GM18867 (cell line): Measurements from ENCODE around the gene ALCAM.
"Not testable (repeated sequence)": the region's sequence is repeated elsewhere in the genome, so short reads cannot be mapped to it uniquely, and the experiment has no call there.

Source experiments
- ATAC-seq: cut with Tn5 transposase; IDR thresholded peaks from one replicate; pipeline ENCODE4 v1.9.1; 2021; ENCODE audit warnings: mild to moderate bottlenecking, moderate library complexity; ENCODE audit not compliant: unreplicated experiment

The ALCAM gene

DNA sequence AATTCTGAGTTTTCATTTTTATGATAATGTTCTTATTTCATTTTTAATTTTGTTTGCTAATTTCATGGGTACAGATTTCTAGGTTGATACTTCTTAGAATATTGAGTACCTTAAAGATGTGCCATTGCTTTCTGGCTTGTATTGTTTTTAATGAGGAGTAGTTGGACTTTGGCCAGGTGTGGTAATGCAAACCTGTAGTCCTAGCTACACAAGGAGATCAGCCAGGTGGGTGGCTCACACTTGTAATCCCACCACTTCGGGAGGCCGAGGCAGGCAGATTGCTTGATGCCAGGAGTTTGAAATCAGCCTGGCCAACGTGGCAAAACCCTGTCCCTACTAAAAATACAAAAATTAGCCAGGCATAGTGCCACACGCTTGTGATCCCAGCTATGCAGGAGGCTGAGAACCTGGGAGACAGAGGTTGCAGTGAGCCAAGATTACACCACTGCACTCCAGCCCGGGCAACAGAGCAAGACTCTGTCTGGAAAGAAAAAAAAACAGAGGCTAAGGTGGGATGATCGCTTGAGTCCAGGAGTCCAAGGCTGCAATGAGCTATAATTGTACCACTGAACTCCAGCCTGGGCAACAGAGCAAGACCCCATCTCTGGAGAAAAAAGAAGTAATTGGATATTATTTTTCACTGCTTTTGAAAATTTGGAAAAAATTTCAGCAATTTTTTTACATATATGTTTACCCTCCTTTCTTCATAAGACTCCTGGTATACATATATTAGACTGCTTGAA is 198.0 kb downstream of the ALCAM start:
- no peak for ATAC-seq

DNA sequence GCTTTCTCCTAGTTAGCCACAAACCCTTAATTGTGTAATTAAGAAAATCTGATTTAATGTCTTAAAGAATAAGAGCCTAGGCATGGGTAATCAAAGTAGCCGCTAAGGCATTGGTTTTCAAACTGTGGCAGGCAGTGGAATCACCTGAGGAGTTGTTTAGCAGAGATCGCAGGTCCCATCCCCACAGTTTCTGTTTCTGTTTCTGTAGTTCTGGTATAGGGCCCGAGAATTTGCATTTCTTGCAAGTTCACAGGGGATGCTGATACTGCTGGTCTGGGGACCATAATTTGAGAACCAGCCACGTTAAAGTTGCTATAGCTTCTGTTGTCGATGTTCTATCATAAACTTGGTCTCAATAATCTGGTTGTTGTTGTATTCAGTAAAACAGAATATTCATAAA is 204.3 kb downstream of the ALCAM start:
- ATAC-seq, result no peak

DNA sequence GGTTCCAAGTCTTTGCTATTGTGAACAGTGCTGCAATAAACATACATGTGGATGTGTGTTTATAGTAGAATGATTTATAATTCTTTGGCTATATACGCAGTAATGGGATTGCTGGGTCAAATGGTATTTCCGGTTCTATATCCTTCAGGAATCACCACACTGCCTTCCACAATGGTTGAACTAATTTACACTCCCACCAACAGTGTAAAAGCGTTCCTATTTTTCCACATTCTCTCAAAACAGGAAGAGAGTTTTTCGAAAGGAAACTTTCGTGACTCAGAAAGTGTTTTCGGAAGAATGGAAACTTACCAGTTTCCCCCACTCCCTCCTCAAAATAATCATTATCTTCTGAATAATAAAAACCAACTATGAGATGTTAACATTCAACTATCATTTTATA is 205.8 kb downstream of the ALCAM start:
- ATAC-seq, result no peak

DNA sequence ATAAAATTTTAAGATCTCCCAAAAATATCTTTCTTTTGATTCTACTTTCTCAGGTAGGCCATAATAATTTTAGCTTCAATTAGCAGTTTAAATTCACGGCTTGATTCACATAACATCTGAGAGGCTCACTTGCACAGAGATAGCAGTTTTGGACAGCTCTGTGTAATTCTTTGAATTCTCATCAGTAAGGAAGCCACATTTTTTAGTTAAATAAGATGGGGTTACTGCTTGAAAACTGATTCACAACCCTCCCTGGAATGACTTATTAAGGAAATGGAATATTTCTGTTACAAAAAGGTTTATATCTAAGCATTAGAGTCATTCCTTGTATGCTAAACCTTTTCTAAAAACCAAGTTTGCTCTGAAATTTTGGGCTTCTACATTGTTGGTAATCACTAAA is 212.7 kb downstream of the ALCAM start:
- no peak for ATAC-seq

DNA sequence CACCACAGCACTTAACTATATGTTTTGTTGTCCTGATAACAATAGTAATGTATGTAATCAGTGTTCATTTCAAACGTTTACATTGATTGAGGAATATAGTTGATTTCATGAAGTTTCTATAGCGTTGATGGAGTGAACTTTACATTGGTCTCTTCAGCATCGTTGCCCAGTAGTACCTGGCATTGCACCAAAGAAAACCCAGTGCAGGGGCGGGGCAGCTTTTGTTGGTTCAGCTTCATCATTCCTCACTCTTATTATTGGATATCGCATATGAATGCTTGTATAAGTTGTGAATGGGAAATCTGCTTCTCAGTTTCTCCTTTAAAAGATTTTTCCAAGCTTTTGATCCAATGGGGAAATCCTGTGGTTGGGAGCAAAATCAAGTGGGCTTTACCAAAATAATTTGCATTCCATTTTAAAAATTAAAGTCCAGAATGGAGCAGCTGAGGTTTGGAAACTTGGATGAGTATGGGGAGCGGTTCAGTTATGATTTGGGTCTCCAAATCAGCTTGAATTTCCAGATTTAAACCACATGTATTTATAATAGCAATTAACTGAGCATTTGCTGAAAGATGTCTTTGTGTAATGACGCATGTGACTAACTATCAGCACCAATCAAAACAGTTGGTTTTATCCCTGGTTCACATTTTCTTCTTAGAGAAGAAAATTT is 213.7 kb downstream of the ALCAM start:
- no peak for ATAC-seq

DNA sequence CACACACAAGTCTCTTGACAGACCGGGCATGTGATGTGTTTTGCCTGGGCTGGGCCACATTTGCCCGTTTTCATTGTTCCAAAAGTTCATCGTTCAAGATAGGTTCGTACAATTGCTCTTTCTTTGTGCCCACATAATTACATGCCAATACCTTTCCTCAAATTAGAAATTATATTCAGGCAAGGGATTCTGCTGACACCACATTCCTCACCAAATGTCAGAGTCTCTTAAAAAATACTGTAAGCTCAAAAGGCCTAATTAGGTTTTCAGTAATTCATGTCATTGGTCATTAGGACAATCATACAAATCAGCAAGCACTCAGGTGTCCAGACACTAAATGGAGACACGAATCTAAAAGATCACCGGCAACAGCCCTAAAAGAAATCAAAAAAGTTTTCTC is 215.3 kb downstream of the ALCAM start:
- no peak for ATAC-seq

DNA sequence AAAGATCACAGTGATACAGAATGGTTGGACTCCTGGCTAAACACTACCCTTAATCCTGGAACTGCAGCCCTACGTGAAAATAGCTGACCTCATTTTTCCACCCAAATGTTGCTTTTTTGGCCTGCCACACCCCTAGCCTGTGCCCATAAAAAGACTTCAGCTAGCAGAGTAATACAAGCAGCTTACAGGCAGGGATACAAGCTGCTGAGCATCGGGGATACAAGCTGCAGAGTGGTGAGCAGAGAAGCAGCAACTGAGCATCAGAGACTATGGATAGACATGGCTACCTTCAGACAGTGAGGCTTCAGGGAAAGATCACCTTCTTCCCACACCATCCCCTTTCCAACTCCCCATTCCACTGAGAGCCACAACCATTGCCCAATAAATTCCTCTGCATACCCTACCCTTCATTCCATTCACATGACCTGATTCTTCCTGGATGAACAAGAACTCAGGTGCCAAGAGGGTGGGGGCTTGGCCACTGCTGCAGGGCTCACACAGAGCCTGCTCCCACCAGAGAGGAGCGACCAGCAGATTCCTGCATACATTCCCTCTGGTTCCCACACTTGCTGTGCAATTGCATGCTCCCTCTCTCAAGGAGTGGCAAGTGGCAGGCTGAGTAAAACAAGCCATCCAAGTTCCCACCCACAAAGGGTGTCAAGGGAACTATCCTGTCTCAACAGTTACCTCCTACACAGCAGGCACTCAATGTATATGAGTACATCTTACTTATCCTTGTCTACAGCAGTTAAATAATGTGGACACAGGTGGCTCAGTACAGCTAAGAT is 217.5 kb downstream of the ALCAM start:
- ATAC-seq, result no peak

DNA sequence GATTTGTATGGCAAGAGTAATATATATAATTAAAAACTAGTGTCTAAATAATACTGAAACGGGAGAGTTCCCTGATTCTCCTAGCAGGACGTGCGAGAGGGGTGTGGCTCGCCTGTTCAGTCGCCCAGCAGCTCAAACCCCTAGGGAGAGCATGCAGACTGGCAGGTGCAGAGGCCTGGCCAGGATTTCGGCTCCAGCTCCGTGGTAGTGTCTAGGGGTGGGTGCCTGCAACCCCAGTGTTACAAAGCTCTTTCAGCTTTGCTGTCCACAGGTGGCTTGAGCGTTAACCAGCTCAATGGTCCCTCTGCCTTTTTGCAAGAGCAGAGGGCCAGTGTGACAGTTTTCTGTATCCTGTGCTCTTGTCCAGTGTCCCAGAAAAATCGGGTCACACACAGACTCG is 226.6 kb downstream of the ALCAM start:
- no peak for ATAC-seq

DNA sequence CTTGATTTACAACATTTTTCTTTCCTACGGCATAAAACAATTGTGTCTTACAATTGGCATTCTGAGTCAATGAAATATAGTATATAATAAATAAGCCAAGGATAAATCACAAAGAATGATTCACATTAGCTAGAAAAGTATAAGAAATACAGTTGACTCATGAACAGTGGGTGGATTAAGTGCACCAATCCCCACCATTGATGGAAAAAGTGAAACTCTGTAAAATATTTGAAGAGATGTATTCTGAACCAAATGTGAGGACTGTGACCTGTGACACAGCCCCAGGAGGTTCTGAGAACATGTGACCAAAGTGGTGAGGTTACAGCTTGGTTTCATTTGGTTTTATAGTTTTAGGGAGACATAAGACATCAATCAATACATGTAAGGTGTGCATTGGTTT is 227.5 kb downstream of the ALCAM start:
- no peak for ATAC-seq

DNA sequence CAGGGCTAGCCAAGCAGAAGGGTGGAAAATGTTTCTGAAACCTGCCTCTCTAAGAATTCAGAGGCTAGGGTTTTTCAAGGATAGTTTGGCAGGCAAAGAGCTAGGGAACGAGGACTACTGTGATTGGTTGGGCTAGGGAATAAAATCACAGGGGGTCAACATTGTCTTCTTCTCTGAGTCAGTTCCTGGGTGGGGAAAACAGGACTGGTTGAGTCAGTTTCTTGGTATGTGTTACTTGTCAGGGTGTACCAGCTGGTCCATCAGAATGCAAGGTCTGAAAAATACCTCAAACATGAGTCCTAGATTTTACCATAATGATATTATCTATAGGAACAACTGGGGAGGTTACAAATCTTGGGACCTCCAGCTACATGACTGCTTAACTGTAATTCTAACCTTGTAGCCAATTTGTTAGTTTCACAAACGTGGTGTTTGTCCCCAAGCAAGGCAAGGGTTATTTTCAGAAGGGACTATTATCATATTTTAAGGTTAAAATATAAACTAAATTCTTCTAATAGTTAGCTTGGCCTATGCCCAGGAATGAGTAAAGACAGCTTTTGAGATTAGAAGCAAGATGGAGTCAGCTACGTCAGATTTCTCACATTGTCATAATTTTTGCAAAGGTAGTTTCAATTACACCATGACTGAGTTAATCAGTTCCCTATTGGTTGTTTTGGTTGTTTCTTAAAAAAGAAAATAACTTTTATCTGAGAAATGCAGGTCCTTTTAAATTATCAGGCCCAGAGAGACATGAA is 231.5 kb downstream of the ALCAM start:
- no peak for ATAC-seq

DNA sequence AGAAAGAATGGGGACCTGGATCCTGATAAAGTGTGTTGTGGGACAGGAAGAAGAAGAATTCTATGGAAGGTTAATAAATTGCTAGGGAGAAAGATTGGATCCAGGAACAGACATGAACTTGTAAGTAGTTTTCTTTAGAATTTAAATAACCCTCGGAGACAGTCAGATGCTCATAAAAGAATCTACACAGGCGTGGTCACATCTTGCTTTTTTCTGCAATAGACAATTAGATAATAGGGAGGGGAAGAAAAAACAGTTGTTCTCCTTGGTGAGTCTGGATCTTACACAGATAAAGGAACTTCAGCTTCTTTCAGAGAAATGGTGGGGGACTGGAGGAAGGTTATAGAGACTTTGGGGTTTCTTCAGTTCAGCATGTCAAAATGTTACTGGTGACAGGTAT is 232.6 kb downstream of the ALCAM start:
- no peak for ATAC-seq

DNA sequence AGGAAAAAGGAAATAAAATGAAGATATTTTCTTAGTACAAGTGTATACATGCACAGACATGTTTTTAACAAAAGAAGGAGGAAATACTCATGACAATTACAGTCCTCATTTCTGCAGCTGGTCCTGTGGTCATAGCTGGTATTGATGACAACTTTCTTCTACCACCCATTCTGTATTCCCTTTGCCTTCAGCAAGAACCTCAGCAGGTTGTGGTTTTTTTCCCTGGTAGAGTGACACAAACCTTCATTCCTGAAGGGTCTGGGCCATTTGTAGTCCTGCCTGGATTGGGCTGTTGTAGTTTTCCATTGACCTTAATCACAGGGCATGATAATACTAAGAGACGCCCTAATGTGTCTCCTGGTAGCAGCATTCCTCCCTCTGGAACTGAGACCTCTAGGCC is 235.0 kb downstream of the ALCAM start:
- ATAC-seq, result not testable (repeated sequence)

DNA sequence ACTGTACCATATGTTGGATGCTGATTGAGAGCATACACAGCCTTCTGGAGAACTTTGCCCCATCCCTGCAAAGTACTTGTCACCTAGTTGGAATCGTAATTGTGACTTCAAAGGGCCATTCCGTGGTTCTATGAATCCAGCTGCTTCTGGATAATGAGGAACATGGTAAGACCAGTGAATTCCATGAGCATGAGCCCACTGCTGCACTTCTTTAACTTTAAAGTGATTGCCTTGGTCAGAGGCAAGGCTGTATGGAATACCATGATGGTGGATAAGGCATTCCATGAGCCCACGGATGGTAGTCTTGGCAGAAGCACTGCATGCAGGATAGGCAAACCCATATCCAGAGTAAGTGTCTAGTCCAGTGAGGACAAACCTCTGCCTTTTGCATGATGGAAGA is 235.6 kb downstream of the ALCAM start:
- ATAC-seq, result not testable (repeated sequence)

DNA sequence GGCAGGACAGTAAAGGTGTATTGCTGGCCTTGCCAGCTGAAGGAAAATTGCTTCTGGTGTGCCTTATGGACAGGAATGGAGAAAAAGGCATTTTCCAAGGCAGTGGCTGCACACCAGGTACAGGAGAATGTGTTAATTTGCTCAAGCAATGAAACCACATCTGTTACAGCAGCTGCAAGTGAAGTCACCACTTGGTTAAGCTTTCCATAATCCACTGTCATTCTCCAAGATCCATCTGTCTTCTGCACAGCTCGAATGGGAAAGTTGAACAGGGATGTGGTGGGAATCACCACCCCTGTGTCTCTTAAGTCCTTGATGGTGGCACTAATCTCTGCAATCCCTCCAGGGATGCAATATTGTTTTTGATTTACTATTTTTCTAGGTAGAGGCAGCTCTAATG is 236.8 kb downstream of the ALCAM start:
- not testable (repeated sequence) for ATAC-seq

DNA sequence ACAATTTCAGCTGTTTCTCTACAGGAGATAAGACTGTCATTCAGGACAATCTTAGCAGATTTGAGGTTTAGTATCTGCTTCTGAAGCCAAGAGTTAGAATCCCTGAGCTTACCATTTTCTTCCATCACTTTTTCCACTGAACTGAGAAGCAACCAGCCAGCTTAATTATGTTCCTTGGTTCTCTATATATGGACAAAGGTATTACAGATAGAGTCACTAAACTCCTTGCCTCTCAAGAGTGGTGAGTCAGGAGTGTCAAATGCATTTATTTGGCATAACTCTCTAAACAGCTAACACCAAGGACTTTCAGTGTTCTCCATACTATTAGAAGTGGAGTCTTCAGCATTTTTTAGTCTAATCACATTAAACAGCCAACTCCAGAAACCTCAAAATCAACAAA is 239.3 kb downstream of the ALCAM start:
- ATAC-seq, result no peak

DNA sequence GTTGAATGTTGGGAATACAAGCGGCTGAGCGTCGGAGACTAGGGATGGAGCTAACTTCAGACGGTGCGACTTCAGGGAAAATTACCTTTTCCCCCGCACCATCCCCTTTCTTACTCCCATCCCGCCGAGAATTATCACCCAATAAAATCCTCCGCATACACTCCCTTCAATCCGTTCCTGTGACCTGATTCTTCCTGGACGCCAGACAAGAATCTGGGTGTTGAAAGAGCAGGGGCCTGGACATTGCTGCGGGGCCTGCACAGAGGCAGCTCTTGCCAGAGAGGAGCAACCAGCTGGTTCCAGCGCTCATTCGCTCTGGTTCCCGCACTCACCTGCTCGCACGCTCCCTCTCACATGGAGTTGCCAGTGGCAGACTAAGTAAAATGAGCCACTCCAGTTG is 241.9 kb downstream of the ALCAM start:
- ATAC-seq, result no peak

DNA sequence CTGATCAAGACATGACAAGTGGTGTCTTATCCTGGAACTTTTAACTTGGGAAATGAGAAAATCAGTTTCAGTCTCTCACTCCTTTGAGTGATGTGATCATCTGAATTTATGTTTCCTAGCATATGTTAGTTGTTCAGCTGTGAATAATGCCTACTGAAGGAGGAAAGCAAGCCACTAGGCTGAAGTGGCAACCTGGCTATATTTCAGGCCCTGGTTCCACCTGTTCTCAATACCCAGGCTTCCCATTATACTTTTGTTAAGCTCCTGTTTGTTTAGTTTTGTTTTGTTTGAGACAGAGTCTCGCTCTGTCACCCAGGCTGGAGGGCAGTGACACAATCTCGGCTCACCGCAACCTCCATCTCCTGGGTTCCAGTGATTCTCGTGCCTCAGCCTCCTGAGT is 243.8 kb downstream of the ALCAM start:
- no peak for ATAC-seq

DNA sequence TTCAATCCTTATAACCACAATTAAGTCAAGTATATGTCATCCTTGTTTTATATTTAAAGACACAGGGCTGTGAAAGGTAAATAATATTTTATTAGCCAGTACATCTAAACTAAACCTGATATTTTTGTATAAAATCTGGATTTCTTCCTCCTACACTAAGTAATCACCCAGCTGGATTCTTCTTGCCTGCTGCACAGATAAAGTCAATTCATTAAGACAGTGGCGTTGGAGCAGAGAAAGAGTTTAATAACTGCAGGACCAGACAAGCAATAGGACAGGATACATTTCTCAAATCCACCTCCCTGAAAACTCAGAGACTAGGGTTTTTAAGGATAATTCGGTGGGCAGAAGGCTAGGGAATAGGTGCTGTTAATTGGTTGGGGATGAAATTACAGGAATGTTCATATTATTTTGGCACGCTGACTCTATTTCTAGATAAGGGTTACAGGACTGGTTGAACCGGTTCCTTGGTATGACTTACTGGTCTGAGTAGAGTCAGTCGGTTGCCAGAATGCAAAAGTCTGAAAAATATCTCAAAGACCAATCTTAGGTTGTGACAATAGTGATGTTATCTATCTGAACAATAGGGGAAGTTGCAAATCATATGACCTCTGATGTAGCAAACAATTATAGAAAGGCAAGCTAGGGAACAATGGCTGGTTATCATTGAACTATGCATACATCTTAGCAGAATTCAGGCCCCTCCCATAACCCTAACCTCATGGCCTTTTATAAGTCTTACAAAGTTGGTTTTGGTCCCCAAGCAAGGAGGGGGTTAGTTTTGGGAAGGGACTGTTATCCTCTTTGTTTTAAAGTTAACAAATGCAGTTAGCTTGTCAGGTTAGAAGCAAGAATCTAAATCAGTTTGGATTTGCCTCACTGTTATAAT is 244.8 kb downstream of the ALCAM start:
- no peak for ATAC-seq

DNA sequence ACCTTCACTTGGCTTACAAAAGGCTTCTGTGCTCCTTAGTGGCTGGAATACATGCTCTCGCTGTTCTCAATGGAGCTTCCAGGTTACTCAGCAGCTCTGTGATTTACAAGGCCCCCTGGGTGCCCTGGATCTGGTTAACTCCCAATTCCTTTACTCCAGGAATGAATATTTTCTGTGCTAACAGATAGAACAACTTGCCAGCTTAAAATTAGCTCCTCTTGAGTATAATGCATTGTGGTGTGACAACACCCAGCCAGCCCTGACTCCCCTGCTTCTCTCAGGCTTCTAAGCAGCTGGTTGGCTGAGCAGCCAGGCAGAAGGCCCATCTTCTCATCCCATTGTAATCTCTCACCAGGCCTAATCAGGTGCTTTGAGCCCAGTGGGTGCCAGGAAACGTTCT is 246.4 kb downstream of the ALCAM start:
- no peak for ATAC-seq

DNA sequence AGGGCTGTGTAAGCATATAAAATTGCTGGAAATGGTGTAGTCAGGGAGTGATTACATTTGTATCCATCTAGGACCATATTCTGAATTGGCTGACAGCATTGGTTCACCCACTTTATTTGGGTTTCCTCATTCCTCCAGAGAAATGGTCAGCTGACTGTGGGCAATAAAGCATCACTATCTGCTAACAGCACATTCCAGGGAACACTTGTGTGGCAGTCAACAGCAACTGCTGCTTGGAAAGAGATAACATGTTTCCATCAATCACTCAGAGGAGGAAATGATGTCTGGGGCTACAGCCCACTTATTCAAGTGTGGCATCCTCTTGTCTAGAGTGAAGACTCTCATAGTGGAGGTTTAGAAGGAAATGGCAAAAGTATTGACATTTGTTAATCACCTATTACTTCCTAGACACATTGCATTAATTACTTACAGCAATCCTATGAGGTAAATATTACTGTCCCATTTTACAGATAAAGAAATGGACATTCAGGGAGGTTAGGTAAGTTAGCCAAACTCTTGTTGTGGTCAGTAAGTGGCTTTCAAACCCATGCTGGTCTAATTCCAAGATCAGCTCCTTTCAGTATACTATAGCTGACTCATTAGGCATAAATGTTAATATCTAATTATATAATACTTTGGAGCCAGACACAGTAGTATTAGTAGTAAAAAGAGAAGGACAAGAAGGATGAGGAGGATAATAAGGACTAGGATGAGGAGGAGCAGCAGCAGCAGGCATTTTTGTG is 247.8 kb downstream of the ALCAM start:
- no peak for ATAC-seq
